GM18951 (cell line): ENCODE results near the gene PCSK5.

Source experiments
- POLR2A ChIP-seq: IDR thresholded peaks from 4 replicates; pipeline ENCODE4 v1.6.1; 2011; ENCODE audit warnings: mild to moderate bottlenecking; ENCODE audit not compliant: insufficient read length, insufficient read depth; ENCODE audit errors: extremely low read depth
- in situ Hi-C: fragments of 300-500 bp; cut with MboI; formaldehyde crosslinking; loops from one replicate; pipeline ENCODE4 v1.12.0; 2022; ENCODE audit warnings: low sequenced_read_pairs, mixed read lengths, inconsistent platforms; ENCODE audit not compliant: unreplicated experiment

Gene PCSK5

GRCh38 chr9:76403352-76403751 lies 512.9 kb downstream of the PCSK5 start:
- in situ Hi-C loops: no loop called here
- TF ChIP-seq POLR2A: no peak

- no peak for TF ChIP-seq POLR2A
- in situ Hi-C loops: no loop called here
Observed at GRCh38 chr9:76404401-76404800, 513.9 kb downstream of the PCSK5 start.

DNA sequence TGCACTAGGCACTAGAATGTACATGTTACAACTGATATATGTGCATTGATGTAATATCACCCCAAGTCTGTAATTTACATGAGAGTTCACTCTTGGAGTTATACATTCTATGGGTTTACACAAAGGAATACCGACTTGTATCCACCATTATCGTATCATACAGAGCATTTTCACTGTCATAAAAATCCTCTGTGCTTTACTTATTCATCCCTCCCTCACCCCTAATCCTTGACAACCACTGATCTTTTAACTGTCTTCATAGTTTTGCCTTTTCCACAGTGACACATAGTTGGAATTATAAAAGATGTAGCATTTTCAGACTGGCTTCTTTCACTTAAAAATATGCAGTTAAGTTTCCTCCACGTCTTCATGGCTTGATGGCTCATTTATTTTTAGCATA lies 514.9 kb downstream of the PCSK5 start:
- no peak for TF ChIP-seq POLR2A
- in situ Hi-C loops: no loop called here

- in situ Hi-C loops: no loop called here
- TF ChIP-seq POLR2A: no peak
Observed at GRCh38 chr9:76405868-76406267, 515.4 kb downstream of the PCSK5 start.
